T-helper 2 cell (primary cell): ENCODE results near the gene PIAS1.
"Not testable (repeated sequence)": the region's sequence is repeated elsewhere in the genome, so short reads cannot be mapped to it uniquely, and the experiment has no call there.

Experiments
- DNase-seq, 5 experiments: peaks; one replicate each; pipeline versions ENCODE4 v3.0.0 to v3.0.0-alpha.2; 2012 to 2022

PIAS1 gene

GRCh38 chr15:68186671-68187397 is 132.7 kb downstream of the PIAS1 start:
- DNase-seq: no peak

GRCh38 chr15:68187559-68187958 is 133.4 kb downstream of the PIAS1 start:
- no peak for DNase-seq

GRCh38 chr15:68188647-68189046 is 134.5 kb downstream of the PIAS1 start:
- no peak for DNase-seq

- no peak for DNase-seq
These were observed 135.9 kb downstream of the PIAS1 start for GRCh38 chr15:68190048-68190447.

- DNase-seq: no peak
These were observed 137.4 kb downstream of the PIAS1 start for GRCh38 chr15:68191555-68191954.

GRCh38 chr15:68192117-68192516 is 138.0 kb downstream of the PIAS1 start:
- no peak for DNase-seq

- DNase-seq: no peak
These were observed 138.8 kb downstream of the PIAS1 start for GRCh38 chr15:68192804-68193486.

GRCh38 chr15:68195336-68196112 is 141.4 kb downstream of the PIAS1 start:
- no peak for DNase-seq

GRCh38 chr15:68196445-68197169 is 142.5 kb downstream of the PIAS1 start:
- DNase-seq: no peak

- no peak for DNase-seq
These were observed 143.0 kb downstream of the PIAS1 start for GRCh38 chr15:68197170-68197492.

- DNase-seq: no peak
These were observed 143.7 kb downstream of the PIAS1 start for GRCh38 chr15:68197661-68198437.

GRCh38 chr15:68199340-68199739 is 145.2 kb downstream of the PIAS1 start:
- no peak for DNase-seq

- DNase-seq: no peak
These were observed 146.1 kb downstream of the PIAS1 start for GRCh38 chr15:68200016-68200861.

- DNase-seq: no peak
These were observed 147.2 kb downstream of the PIAS1 start for GRCh38 chr15:68201153-68201878.

GRCh38 chr15:68201879-68202261 is 147.8 kb downstream of the PIAS1 start:
- no peak for DNase-seq

- not testable (repeated sequence) for DNase-seq
These were observed 148.9 kb downstream of the PIAS1 start for GRCh38 chr15:68202994-68203393.

- DNase-seq: no peak
These were observed 149.4 kb downstream of the PIAS1 start for GRCh38 chr15:68203486-68203885.

GRCh38 chr15:68203956-68204355 is 149.8 kb downstream of the PIAS1 start:
- DNase-seq: no peak

- no peak for DNase-seq
These were observed 150.2 kb downstream of the PIAS1 start for GRCh38 chr15:68204361-68204760.

GRCh38 chr15:68204776-68205557 is 150.9 kb downstream of the PIAS1 start, which contains the start of gene CALML4:
TSS of gene CALML4 (minus strand) at chr15:68205332. CDS start at chr15:68205247, 85 bp downstream.
- no peak for DNase-seq
